SK-N-SH (cell line): ENCODE data around the gene DOK4. TPM values are rescaled to one million over a fixed set of nuclear protein-coding genes. Genes with fewer than 3 reads are reported as not detected.

Source experiments
- CTCF ChIA-PET: fragments of 300-600, 350-600 bp; formaldehyde crosslinking; extraction: SDS; loops from one replicate; lab custom pipeline; 2021; lab: Yijun Ruan, JAX
- POLR2A ChIA-PET: fragments of 350-600 bp; sonication (Branson Sonifier 250); formaldehyde crosslinking; extraction: SDS; loops from one replicate; lab custom pipeline; 2020; ENCODE audit warnings: antibody characterized with exemption, inconsistent platforms; lab: Yijun Ruan, JAX
- DNase-seq: peaks from one replicate; pipeline ENCODE4 v3.0.0; 2012
- H2AFZ ChIP-seq: fragments of 200-600 bp; sonication (generic); 2 replicates; pipeline ENCODE4 v1.8.1; 2016; ENCODE audit warnings: antibody characterized with exemption, mild to moderate bottlenecking, low read depth
- H3F3A ChIP-seq: fragments of 200-600 bp; sonication (generic); replicated peaks from 2 replicates; pipeline ENCODE3; 2016; ENCODE audit warnings: antibody characterized with exemption, mild to moderate bottlenecking; ENCODE audit not compliant: insufficient read depth
- H3K27ac ChIP-seq, 2 experiments: fragments of 200-500 bp in 1 of 2; fragments of 200-600 bp in 1 of 2; sonication (Bioruptor generic) in 1 of 2; sonication (generic), shearing (Covaris generic) in 1 of 2; 2 replicates each; pipeline versions ENCODE4 v1.5.1 to v1.6.1; 2014 to 2016; ENCODE audit warnings: low read depth in 2 of 2, inconsistent platforms in 1 of 2, low read length in 1 of 2, mild to moderate bottlenecking in 1 of 2, mixed read lengths in 1 of 2
- H3K27me3 ChIP-seq: fragments of 200-600 bp; sonication (generic), shearing (Covaris generic); 2 replicates; pipeline ENCODE4 v1.6.1; 2016; ENCODE audit warnings: mixed run types; ENCODE audit not compliant: insufficient read depth
- H3K36me3 ChIP-seq, 2 experiments: fragments of 200-500 bp in 1 of 2; fragments of 200-600 bp in 1 of 2; sonication (Bioruptor generic) in 1 of 2; sonication (generic) in 1 of 2; replicated peaks in 1 of 2; 2 replicates each; pipeline versions ENCODE3 to v1.5.1; 2014 to 2016; ENCODE audit warnings: low read length in 1 of 2, mild to moderate bottlenecking in 1 of 2; ENCODE audit not compliant: insufficient read depth in 2 of 2, control insufficient read depth in 1 of 2
- H3K4me1 ChIP-seq, 2 experiments: fragments of 200-500 bp in 1 of 2; fragments of 200-600 bp in 1 of 2; sonication (Bioruptor generic) in 1 of 2; sonication (generic), shearing (Covaris generic) in 1 of 2; 2 replicates each; pipeline versions ENCODE4 v1.5.1 to v1.6.1; 2014 to 2016; ENCODE audit warnings: low read depth in 1 of 2, low read length in 1 of 2, mixed run types in 1 of 2; ENCODE audit not compliant: insufficient read depth in 2 of 2, control insufficient read depth in 1 of 2
- H3K4me2 ChIP-seq: fragments of 200-600 bp; sonication (generic), shearing (Covaris generic); 2 replicates; pipeline ENCODE4 v1.6.1; 2017; ENCODE audit warnings: mixed run types
- H3K4me3 ChIP-seq, 2 experiments: fragments of 200-500 bp in 1 of 2; fragments of 200-600 bp in 1 of 2; sonication (Bioruptor generic) in 1 of 2; sonication (generic), shearing (Covaris generic) in 1 of 2; 2 replicates each; pipeline versions ENCODE4 v1.5.1 to v1.8.1; 2014 to 2016; ENCODE audit warnings: low read depth in 2 of 2, inconsistent platforms in 1 of 2, low read length in 1 of 2, mild to moderate bottlenecking in 1 of 2, mixed read lengths in 1 of 2, moderate library complexity in 1 of 2
- H3K79me2 ChIP-seq: fragments of 200-600 bp; sonication (generic); 2 replicates; pipeline ENCODE4 v1.8.1; 2017; ENCODE audit warnings: mild to moderate bottlenecking; ENCODE audit not compliant: insufficient read depth
- H3K9ac ChIP-seq: fragments of 200-600 bp; sonication (generic); 2 replicates; pipeline ENCODE4 v1.6.1; 2017; ENCODE audit warnings: mixed run types
- H3K9me2 ChIP-seq: fragments of 200-600 bp; sonication (generic); 2 replicates; pipeline ENCODE4 v1.6.1; 2017; ENCODE audit warnings: mixed run types
- H3K9me3 ChIP-seq: fragments of 200-600 bp; sonication (generic); 2 replicates; pipeline ENCODE4 v1.6.1; 2017; ENCODE audit warnings: mixed run types, mild to moderate bottlenecking, moderate library complexity
- H4K20me1 ChIP-seq: fragments of 200-600 bp; sonication (generic); 2 replicates; pipeline ENCODE4 v1.6.1; 2017; ENCODE audit warnings: mild to moderate bottlenecking, mixed run types; ENCODE audit not compliant: insufficient read depth
- CHD2 ChIP-seq: fragments of 150-350 bp; IDR thresholded peaks from 2 replicates; pipeline ENCODE4 v1.6.1; 2018; ENCODE audit warnings: low read length; ENCODE audit not compliant: partially characterized antibody
- CTCF ChIP-seq: fragments of 200-600 bp; sonication (generic); IDR thresholded peaks from 2 replicates; pipeline ENCODE4 v1.6.1; 2017; ENCODE audit warnings: antibody characterized with exemption, mild to moderate bottlenecking, moderate library complexity
- ELF1 ChIP-seq: IDR thresholded peaks from 2 replicates; pipeline ENCODE4 v1.4.0; 2012
- FOSL2 ChIP-seq: IDR thresholded peaks from 2 replicates; pipeline ENCODE4 v1.4.0; 2012; ENCODE audit warnings: low read depth, mild to moderate bottlenecking, moderate library complexity, borderline replicate concordance
- FOXJ3 ChIP-seq: sonication (generic); formaldehyde crosslinking; IDR thresholded peaks from 2 replicates; pipeline ENCODE4 v1.5.1; 2020; ENCODE audit warnings: mild to moderate bottlenecking, missing genetic modification reagents
- GATA2 ChIP-seq: sonication (generic); formaldehyde crosslinking; IDR thresholded peaks from 2 replicates; pipeline ENCODE4 v1.5.0; 2020; ENCODE audit warnings: mild to moderate bottlenecking, missing genetic modification reagents
- MEF2A ChIP-seq: IDR thresholded peaks from 2 replicates; pipeline ENCODE4 v1.4.0; 2012; ENCODE audit warnings: low read depth, borderline replicate concordance
- MXI1 ChIP-seq: IDR thresholded peaks from 2 replicates; pipeline ENCODE4 v1.6.1; 2012; ENCODE audit warnings: mild to moderate bottlenecking, low read depth, low read length, improper control_type of control experiment
- NFIC ChIP-seq: IDR thresholded peaks from 2 replicates; pipeline ENCODE4 v1.4.0; 2012; ENCODE audit warnings: borderline replicate concordance
- NRF1 ChIP-seq: IDR thresholded peaks from 2 replicates; pipeline ENCODE4 v1.6.1; 2012; ENCODE audit warnings: low read depth, mild to moderate bottlenecking, low read length
- POLR2AphosphoS5 ChIP-seq: IDR thresholded peaks from 2 replicates; pipeline ENCODE4 v1.6.1; 2012; ENCODE audit warnings: low read depth, low read length
- RAD21 ChIP-seq: IDR thresholded peaks from 2 replicates; pipeline ENCODE4 v1.6.1; 2012; ENCODE audit warnings: mild to moderate bottlenecking, low read length
- RXRA ChIP-seq: IDR thresholded peaks from 2 replicates; pipeline ENCODE4 v1.4.0; 2012; ENCODE audit warnings: low read depth, mild to moderate bottlenecking, borderline replicate concordance
- SIN3A ChIP-seq: IDR thresholded peaks from 2 replicates; pipeline ENCODE4 v1.6.1; 2012; ENCODE audit warnings: low read depth, mild to moderate bottlenecking, low read length, moderate library complexity, borderline replicate concordance
- SMC3 ChIP-seq: IDR thresholded peaks from 2 replicates; pipeline ENCODE4 v1.6.1; 2012; ENCODE audit warnings: low read depth, low read length, improper control_type of control experiment
- TEAD4 ChIP-seq: IDR thresholded peaks from 2 replicates; pipeline ENCODE4 v1.4.0; 2012; ENCODE audit warnings: mild to moderate bottlenecking, borderline replicate concordance; ENCODE audit not compliant: insufficient read depth
- USF1 ChIP-seq: IDR thresholded peaks from 2 replicates; pipeline ENCODE4 v1.4.0; 2012; ENCODE audit warnings: low read depth, borderline replicate concordance
- YY1 ChIP-seq: IDR thresholded peaks from 2 replicates; pipeline ENCODE4 v1.4.0; 2012; ENCODE audit warnings: low read depth, mild to moderate bottlenecking
- WGBS: methylation state at CpG from one replicate; pipeline ENCODE4 v1.1.6; 2017; ENCODE audit warnings: low lambda C conversion rate; 5-methylcytosine and 5-hydroxymethylcytosine counted together
- polyA plus RNA-seq, 3 experiments: library from polyadenylated mRNA; depleted of rRNA; stranded (reverse); fragments of >200 nt; gene quantifications; 2 replicates each; pipeline ENCODE4 v1.2.3, GENCODE V29; 2012

Gene DOK4
- polyA plus RNA-seq, 1 of the 3 experiments (the other 2 are of a cell fraction), result 28.4 TPM

GRCh38 chr16:57519796-57520360 is 33.6 kb upstream of the DOK4 start:
- Histone ChIP-seq H3K9ac (no peak overlapping the region), H4K20me1 (no peaks in the 10 kb centered on the region), H3K9me2 (no peaks in the 10 kb centered on the region), H2AFZ (no peak overlapping the region), H3K36me3 (peaks cover 3 to 8% of the 10 kb centered on the region in 2 experiments), H3K4me2 (no peak overlapping the region), H3K27me3 (no peaks in the 10 kb centered on the region), H3F3A (no peaks in the 10 kb centered on the region), H3K9me3 (no peaks in the 10 kb centered on the region), H3K27ac (0 out of 4 replicates have a peak overlapping the region, but pooled peaks of 1 of the 2 experiments have one; percentile 16), H3K4me1 (peaks cover 0 to 16% of the 10 kb centered on the region in 2 experiments; a peak in 1 of 4 replicates), H3K4me3 (no peak overlapping the region), H3K79me2 (no peaks in the 10 kb centered on the region)
- peak; percentile 94 for DNase-seq
- TF ChIP-seq SIN3A, result no peak
- TF ChIP-seq ELF1, result no peak
- TF ChIP-seq SMC3, result peak; percentile 97
- TF ChIP-seq RAD21, result peak; percentile 96
- TF ChIP-seq CTCF, result peak; percentile 98
- TF ChIP-seq NRF1, result peak; percentile 30; the same call in 1 of the 2 replicates
- TF ChIP-seq FOSL2, result no peak
- ChIA-PET POLR2A (interaction anchor here (0.7 to 1.9 kb wide), 9 partner anchors 11 to 101 kb away, joined by 3 to 12 read pairs (median 4); partner anchors contain the start of genes CIAPIN1, COQ9 and POLR2C), CTCF (interaction anchor here (0.5 to 23.0 kb wide), 43 partner anchors 9 to 443 kb away, joined by 3 to 426 read pairs (median 5); partner anchors contain the start of genes ADGRG5, CCDC102A, CIAPIN1 and COQ9)
- WGBS, result 40% methylated on average over 8 of the region's 10 CpGs

- POLR2A ChIA-PET, result interaction anchor here (1.9 to 2.1 kb wide), 2 partner anchors 40 to 49 kb away, joined by 7 to 12 read pairs; no protein-coding TSS in a partner anchor
- H3K4me2 ChIP-seq, result no peak overlapping the region
- no peak overlapping the region for H3K9ac ChIP-seq
- no peaks in the 10 kb centered on the region for H3K9me2 ChIP-seq
- TF ChIP-seq NRF1 (no peak), NFIC (no peak), FOXJ3 (CRISPR knock-in tag) (no peak), POLR2AphosphoS5 (no peak), RAD21 (no peak), SIN3A (no peak), ELF1 (no peak), TEAD4 (no peak), RXRA (no peak), CHD2 (no peak), YY1 (no peak), GATA2 (no peak), USF1 (no peak), MXI1 (no peak), MEF2A (no peak)
- H3K27me3 ChIP-seq, result no peaks in the 10 kb centered on the region
- H3K4me1 ChIP-seq, result peaks cover 0 to 21% of the 10 kb centered on the region in 2 experiments; a peak in 1 of 4 replicates
- no peak overlapping the region for H3K4me3 ChIP-seq
- H4K20me1 ChIP-seq, result no peaks in the 10 kb centered on the region
- WGBS, result 92% methylated on average over 6 of the region's 6 CpGs
- no peaks in the 10 kb centered on the region for H3K79me2 ChIP-seq
- peaks cover 3 to 8% of the 10 kb centered on the region in 2 experiments for H3K36me3 ChIP-seq
- H2AFZ ChIP-seq, result no peak overlapping the region
- H3K9me3 ChIP-seq, result no peaks in the 10 kb centered on the region
- CTCF ChIA-PET, result interaction anchor here (0.6 to 23.0 kb wide), 14 partner anchors 8 to 227 kb away, joined by 3 to 426 read pairs (median 10); partner anchors contain the start of genes CIAPIN1, COQ9, DOK4 and POLR2C
- no peak overlapping the region; a peak in 1 of 4 replicates for H3K27ac ChIP-seq
- DNase-seq, result no peak
- H3F3A ChIP-seq, result no peaks in the 10 kb centered on the region
These were observed 32.6 kb upstream of the DOK4 start for GRCh38 chr16:57518922-57519321.
